ENCODE data around the gene PLD1.

The PLD1 gene

DNA sequence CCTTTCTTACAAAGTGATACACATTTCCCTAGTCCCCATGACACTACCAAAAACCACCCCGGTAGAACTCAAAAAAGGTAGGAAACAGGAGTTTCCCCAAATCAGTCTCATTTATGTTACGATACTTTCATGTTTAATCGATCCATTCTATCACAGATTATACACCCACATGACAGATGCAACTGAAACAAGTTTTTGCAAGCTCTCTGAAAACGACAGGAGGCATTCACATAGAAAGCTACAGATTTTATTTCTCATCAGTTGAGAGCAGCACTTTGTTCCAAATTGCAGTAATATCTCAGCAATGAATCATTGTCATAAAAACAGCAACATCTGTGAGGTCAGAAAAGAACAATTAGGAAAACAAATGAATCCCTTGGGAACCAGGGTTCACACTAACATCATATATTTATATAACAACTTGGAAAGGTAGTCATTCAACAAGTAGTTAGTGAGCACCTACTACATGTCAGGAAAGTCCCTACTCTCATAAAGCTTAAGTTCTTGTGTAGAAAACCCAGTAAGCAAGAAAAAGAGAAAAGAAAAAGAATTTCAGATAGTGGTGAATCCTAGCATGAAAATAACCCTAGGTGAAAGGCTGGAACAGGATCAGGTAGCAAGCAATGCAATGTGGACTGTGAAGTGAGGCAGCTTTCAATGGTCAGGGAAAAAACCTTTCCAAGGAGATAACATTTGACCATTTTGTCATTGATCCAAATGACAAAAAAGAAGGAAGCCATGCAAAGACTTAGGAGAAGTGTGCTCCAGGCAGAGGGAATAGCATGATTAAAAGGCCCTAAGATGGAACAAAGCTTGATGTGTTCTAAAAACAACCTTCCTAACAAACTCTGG lies 8.3 kb downstream of the PLD1 start:
- no peak overlapping the region for H3K4me3 Mint-ChIP-seq
- no peak overlapping the region for H3K27ac Mint-ChIP-seq
- H3K27me3 Mint-ChIP-seq = peaks cover 1% of the 10 kb centered on the region
- H3K36me3 Mint-ChIP-seq = no peaks in the 10 kb centered on the region
- H3K9me3 Mint-ChIP-seq (ENCODE audit: low read depth) = no peaks in the 10 kb centered on the region
- no peaks in the 10 kb centered on the region for H3K4me1 Mint-ChIP-seq (ENCODE audit: low read depth)

DNA sequence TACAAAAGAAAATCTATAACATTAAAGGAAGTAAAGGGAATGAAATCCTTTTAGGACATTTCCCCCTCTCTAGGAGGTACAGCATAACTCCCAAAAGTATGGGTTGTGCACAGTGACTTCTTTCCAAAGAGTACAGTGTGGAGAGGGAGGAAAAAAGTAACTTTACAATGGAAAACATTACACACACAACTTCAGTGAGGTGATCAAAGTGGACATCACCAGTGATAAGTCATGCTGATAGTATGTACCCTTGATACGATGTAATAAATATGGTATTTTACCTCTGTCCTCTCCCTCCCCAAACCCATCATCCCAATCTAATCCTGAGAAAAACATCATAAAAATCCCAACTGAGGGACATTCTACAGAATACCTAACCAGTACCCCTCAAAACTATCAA lies 10.8 kb downstream of the PLD1 start:
- no peaks in the 10 kb centered on the region for H3K4me1 Mint-ChIP-seq (ENCODE audit: low read depth)
- no peaks in the 10 kb centered on the region for H3K27me3 Mint-ChIP-seq
- H3K4me3 Mint-ChIP-seq = no peak overlapping the region
- H3K9me3 Mint-ChIP-seq (ENCODE audit: low read depth) = no peaks in the 10 kb centered on the region
- no peak overlapping the region for H3K27ac Mint-ChIP-seq
- H3K36me3 Mint-ChIP-seq = no peaks in the 10 kb centered on the region

DNA sequence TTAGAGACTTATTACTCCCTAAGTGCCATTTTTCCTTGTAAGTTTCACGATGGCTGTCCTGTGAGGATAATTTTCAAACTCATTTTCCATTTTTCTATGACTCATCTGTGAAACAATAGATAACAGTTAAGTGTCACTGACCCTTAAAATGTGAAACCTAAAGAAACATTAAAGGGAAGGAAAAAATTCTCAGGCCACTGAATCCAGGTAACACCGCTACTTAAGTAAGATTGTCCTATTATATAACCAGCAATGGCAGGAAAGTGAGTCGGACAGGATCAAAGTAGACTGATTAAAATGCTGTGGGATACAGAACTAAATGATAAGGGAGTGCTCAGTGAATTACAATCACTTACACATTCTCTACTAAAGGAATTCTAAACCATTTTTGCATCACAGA lies 12.4 kb downstream of the PLD1 start:
- no peaks in the 10 kb centered on the region for H3K27me3 Mint-ChIP-seq
- no peak overlapping the region for H3K4me3 Mint-ChIP-seq
- no peaks in the 10 kb centered on the region for H3K9me3 Mint-ChIP-seq (ENCODE audit: low read depth)
- H3K4me1 Mint-ChIP-seq (ENCODE audit: low read depth) = no peaks in the 10 kb centered on the region
- no peaks in the 10 kb centered on the region for H3K36me3 Mint-ChIP-seq
- H3K27ac Mint-ChIP-seq = no peak overlapping the region

DNA sequence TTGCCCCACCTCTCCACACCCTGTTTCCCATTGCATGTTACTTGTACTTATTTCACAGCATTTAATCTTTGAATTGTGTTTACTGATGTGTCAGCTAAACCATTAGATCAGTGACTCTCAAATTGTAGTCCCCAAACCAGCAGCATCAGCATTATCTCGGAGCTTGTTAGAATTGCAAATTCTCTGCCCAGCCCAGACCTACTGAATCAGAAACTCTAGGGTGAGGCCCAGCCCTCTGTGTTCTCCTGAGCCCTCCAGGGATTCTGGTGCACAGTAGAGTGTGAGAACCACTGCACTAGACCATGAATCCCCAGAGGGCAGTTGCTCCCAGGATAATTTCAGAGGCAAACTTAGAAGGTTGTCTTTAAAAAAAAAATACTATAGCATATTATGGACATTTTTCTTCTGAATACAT lies 13.0 kb downstream of the PLD1 start:
- Mint-ChIP-seq H3K4me3 (no peak overlapping the region), H3K27ac (no peak overlapping the region), H3K27me3 (no peaks in the 10 kb centered on the region), H3K9me3 (ENCODE audit: low read depth) (no peaks in the 10 kb centered on the region), H3K36me3 (no peaks in the 10 kb centered on the region), H3K4me1 (ENCODE audit: low read depth) (no peaks in the 10 kb centered on the region)

DNA sequence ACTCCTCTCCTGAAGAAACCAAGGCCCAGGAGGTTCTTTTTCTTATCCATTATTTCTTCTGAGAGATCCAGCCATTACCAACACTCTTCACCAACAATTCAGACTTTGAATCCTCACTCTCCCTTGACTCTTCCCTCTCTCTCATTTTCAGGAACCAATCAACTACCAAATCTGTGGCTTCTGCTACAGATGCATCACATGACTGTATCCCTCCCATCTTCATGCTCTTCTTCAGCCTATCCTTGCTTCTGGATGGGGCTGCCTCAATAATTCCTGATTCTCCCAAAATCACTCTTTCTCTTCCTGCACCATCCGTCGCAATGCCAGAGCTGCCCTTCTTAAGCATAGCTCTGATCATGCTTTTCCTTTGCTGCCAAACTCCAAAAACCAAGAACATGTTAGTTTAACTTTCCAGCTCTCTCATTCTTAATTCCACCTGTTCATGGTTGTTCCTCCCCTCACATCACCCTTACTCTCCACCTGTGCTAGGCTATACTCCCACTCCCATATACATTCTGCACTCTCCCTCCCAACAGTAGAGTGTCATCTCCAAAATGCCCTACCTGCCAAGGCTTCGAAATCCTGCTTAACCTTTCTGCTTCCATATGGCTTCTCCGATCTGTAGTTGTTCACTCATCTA lies 13.5 kb downstream of the PLD1 start:
- Mint-ChIP-seq H3K4me1 (ENCODE audit: low read depth) (no peaks in the 10 kb centered on the region), H3K27me3 (no peaks in the 10 kb centered on the region), H3K27ac (no peak overlapping the region), H3K9me3 (ENCODE audit: low read depth) (no peaks in the 10 kb centered on the region), H3K4me3 (no peak overlapping the region), H3K36me3 (no peaks in the 10 kb centered on the region)

DNA sequence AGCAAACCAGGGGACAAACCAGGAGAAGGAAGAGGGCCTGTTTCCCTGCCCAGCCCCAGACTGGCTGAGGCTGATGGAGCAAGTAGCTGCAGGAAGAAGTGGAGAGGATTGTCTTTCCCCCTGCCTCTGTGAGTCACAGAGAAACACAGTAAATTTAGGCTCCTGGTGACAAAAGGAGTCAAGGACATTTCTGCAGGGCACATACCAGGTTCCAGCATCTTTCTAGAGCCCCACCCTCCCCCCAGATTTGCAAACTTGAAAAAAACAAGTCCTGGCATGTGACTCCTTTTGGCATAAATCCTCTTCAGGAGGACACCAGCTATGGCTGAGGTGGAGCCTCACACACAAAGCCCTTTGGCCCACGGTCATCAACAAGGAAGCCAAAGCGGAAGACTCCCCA lies 17.8 kb downstream of the PLD1 start:
- Mint-ChIP-seq H3K4me1 (ENCODE audit: low read depth) (no peaks in the 10 kb centered on the region), H3K27me3 (no peaks in the 10 kb centered on the region), H3K27ac (no peak overlapping the region), H3K36me3 (no peaks in the 10 kb centered on the region), H3K9me3 (ENCODE audit: low read depth) (no peaks in the 10 kb centered on the region), H3K4me3 (no peak overlapping the region)

DNA sequence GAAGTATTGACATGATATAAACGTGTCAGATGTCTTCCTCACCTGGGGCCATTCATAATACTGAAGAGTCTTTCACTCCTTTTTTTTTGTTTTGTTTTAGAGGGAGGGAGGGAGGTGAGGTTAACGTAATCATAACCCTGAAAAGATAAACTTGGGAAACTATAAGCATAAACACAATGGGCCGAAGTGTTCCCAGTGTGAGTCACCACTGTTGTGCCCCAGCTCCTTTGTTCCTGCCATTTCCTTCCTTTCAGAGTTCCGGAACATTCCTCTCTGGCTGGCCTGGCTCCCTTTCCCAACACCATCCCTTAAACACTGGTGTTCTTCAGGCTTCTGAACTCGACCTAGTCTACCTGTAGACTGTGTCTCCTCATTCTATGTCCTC lies 18.6 kb downstream of the PLD1 start:
- Mint-ChIP-seq H3K4me3 (no peak overlapping the region), H3K4me1 (ENCODE audit: low read depth) (no peaks in the 10 kb centered on the region), H3K27ac (no peak overlapping the region), H3K36me3 (no peaks in the 10 kb centered on the region), H3K9me3 (ENCODE audit: low read depth) (no peaks in the 10 kb centered on the region), H3K27me3 (no peaks in the 10 kb centered on the region)

DNA sequence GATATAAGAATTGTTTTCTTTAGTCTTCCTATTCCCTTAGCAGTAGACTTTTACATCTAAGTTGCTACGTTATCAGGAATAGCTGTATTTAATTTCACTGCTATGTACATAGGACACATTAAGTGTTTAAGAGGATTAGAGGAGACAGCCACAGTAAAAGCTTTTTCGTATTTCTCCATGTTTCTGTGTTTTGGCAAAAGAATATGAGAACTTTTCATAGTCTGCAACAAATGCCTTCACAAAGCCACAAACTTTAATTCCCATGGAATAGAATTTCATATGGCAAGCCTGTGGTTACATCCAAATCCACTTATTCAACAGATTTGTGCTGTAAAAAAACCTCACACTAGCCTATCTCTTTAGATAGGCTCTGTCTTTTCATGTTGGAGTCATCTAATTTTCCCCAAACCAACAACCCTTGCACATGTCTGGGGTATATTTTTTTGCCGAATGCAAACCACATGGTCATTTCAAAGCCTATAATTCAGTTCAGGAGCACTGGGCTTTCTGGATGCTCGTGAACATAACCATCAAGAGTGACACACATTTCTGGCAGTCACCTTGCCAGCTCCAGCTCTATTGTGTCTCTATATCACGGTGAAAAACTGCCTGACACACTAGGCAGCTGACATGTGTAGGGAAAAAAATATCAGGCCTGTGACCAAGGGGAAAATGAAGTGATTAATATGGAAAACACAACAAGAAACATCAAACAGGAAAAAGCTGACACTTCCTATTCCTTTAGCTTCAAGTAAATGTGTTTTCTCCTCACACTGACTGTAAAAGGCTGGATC lies 19.2 kb downstream of the PLD1 start:
- Mint-ChIP-seq H3K36me3 (no peaks in the 10 kb centered on the region), H3K9me3 (ENCODE audit: low read depth) (no peaks in the 10 kb centered on the region), H3K4me1 (ENCODE audit: low read depth) (no peaks in the 10 kb centered on the region), H3K27ac (no peak overlapping the region), H3K27me3 (no peaks in the 10 kb centered on the region), H3K4me3 (no peak overlapping the region)

DNA sequence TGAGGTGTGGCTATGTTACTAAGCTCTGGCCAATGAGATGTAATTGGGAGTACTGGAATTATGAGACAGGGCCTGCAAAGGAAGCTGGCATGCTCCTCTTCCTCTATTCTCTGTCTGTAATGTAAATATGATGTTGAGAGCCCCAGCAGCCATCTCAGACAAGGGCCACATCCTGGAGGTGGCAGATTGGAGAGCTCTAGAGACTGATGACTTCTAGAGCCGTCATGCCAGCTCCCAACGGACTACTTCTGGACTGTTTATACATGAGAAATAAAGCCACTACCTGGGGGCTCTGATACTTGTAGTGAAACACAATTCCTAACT lies 19.7 kb downstream of the PLD1 start:
- H3K9me3 Mint-ChIP-seq (ENCODE audit: low read depth) = no peaks in the 10 kb centered on the region
- H3K36me3 Mint-ChIP-seq = no peaks in the 10 kb centered on the region
- no peak overlapping the region for H3K27ac Mint-ChIP-seq
- no peaks in the 10 kb centered on the region for H3K4me1 Mint-ChIP-seq (ENCODE audit: low read depth)
- H3K4me3 Mint-ChIP-seq = no peak overlapping the region
- no peaks in the 10 kb centered on the region for H3K27me3 Mint-ChIP-seq

DNA sequence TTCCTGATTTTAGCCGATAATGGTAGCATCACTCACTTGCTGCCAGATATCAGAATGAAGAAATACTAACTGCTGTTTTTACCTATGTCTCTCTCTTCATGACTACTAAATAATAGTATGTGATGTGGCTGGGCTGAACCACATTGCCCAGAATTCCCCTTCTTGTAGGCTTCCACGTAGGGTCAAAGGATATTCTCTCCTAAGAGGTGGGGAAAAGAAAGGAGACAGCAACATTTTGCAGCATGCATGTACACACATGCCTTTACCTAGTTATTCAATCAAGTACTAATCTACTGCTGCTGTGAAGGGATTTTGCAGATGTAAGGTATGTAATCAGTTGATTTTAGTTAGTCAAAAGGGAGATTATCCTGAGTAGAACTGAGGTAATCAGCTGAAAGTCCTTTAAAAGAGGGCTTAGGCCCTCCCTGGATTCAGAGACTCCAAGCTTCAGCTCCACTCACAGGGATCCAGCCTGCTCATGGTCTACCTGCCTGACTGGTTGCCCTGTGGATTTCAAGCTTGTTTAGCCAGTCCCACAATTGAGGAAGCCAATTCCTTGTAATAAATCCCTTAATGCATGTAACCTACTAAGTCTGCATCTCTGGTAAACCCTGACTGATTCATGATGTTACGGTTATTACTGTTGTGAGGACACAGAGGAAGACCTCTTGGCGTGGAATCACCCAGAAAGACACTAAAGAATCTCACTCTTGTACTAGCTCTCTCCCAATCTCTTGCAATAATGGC lies 20.4 kb downstream of the PLD1 start:
- H3K4me3 Mint-ChIP-seq = no peak overlapping the region
- no peak overlapping the region for H3K27ac Mint-ChIP-seq
- no peaks in the 10 kb centered on the region for H3K27me3 Mint-ChIP-seq
- no peaks in the 10 kb centered on the region for H3K36me3 Mint-ChIP-seq
- no peaks in the 10 kb centered on the region for H3K4me1 Mint-ChIP-seq (ENCODE audit: low read depth)
- no peaks in the 10 kb centered on the region for H3K9me3 Mint-ChIP-seq (ENCODE audit: low read depth)

DNA sequence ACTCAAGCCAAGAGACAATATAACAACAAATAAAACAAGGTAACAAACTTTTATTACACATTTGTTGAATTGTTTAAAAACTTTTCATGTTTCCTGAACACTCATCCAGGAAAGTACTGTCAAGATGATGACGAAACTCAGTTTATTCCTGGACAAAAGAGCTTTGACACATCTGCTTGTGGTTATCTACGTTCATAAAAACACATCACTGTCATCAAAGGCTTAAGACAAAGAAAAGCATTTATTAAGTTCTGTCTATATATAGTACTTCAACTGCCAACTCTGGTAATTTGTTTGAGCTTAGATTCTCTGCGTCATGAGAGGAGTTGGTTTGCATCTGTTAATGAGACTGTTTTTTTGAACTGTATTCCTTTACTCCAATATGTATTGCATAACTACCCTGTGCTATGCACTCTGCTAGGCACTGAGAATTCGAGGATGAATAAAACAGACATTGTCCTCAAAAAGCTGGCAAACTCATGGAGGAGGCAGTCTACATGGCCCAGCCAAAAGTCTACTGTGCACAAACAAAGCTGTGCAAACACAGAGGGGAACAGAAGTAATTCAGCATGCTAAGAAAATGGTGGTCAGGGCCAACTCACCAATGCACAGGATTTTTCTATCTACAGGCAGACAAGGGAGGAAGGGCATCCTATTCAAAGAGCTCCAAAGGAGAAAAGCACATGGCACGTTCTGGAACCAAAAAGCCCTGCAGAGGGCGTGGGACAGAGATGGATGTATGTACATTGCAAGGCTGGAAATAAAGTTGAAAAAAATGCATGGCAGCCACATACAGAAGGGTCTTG lies 21.5 kb downstream of the PLD1 start:
- Mint-ChIP-seq H3K4me3 (no peak overlapping the region), H3K4me1 (ENCODE audit: low read depth) (no peaks in the 10 kb centered on the region), H3K36me3 (no peaks in the 10 kb centered on the region), H3K9me3 (ENCODE audit: low read depth) (no peaks in the 10 kb centered on the region), H3K27ac (no peak overlapping the region), H3K27me3 (no peaks in the 10 kb centered on the region)

DNA sequence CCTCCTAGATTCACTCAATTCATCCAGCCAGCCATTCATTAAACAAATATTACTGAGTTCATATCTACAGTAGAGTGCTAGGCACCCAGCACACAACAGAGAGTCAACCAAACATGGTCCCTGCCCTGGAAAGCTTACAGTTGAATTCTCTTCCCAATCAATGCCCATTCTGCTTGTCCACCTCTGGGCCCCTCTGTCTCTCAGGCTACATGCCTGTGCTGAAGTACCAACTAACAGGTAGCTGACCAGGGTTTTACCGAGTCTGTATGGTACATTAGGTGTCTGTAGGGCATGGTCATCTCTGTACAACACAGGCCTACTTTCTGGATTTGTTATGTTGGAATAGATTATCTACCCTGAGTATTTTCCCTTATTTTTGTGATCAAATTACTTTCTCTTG lies 23.3 kb downstream of the PLD1 start:
- H3K4me3 Mint-ChIP-seq = no peak overlapping the region
- no peaks in the 10 kb centered on the region for H3K4me1 Mint-ChIP-seq (ENCODE audit: low read depth)
- no peaks in the 10 kb centered on the region for H3K27me3 Mint-ChIP-seq
- H3K27ac Mint-ChIP-seq = no peak overlapping the region
- H3K9me3 Mint-ChIP-seq (ENCODE audit: low read depth) = no peaks in the 10 kb centered on the region
- no peaks in the 10 kb centered on the region for H3K36me3 Mint-ChIP-seq

DNA sequence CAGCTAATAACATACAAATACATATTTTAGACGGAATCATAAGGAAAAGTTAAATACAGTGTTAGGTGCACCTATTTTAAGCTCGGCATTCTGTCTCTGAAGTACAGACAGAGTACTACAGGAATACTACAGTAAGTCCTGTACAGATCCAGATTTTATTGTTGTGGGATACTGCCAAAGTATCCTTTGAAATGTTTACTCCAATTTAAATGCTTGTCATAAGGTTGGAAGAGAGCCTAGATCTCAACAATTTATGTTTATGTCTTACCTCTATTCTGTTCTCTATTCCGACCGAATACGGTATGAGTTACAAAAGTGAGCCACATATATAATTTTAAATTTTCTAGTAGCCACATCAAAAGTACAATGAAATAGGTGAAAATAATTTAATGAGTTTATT lies 25.3 kb downstream of the PLD1 start:
- no peak overlapping the region for H3K27ac Mint-ChIP-seq
- H3K27me3 Mint-ChIP-seq = peaks cover 4% of the 10 kb centered on the region
- H3K4me1 Mint-ChIP-seq (ENCODE audit: low read depth) = no peaks in the 10 kb centered on the region
- no peak overlapping the region for H3K4me3 Mint-ChIP-seq
- no peaks in the 10 kb centered on the region for H3K9me3 Mint-ChIP-seq (ENCODE audit: low read depth)
- no peaks in the 10 kb centered on the region for H3K36me3 Mint-ChIP-seq

DNA sequence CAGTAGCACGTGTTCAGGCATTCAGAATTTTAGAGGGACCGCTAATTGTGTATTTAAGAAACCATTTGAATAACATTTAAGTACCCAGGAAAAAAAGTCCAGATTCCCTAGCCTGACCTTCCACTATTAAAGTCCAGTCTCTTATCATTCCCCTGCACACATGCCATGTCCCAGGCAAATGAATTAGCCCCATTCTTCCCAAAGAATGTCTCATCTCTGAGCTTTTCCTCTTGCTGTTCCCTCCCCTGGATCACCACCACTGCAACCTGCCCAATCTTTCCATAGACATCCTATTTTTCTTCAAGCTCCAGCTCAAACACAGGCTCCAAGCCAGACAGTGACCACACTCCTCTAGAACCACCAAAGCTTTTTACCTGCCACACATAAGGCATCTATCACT lies 25.9 kb downstream of the PLD1 start:
- Mint-ChIP-seq H3K27ac (no peak overlapping the region), H3K9me3 (ENCODE audit: low read depth) (no peaks in the 10 kb centered on the region), H3K4me3 (no peak overlapping the region), H3K4me1 (ENCODE audit: low read depth) (no peaks in the 10 kb centered on the region), H3K36me3 (no peaks in the 10 kb centered on the region), H3K27me3 (peaks cover 4% of the 10 kb centered on the region)
